GM21717 (cell line): ENCODE results near the gene SYK.

Experiments used
- ATAC-seq: cut with Tn5 transposase; IDR thresholded peaks from one replicate; pipeline ENCODE4 v1.9.1; 2021; ENCODE audit warnings: mild to moderate bottlenecking, moderate library complexity; ENCODE audit not compliant: unreplicated experiment

SYK gene

DNA sequence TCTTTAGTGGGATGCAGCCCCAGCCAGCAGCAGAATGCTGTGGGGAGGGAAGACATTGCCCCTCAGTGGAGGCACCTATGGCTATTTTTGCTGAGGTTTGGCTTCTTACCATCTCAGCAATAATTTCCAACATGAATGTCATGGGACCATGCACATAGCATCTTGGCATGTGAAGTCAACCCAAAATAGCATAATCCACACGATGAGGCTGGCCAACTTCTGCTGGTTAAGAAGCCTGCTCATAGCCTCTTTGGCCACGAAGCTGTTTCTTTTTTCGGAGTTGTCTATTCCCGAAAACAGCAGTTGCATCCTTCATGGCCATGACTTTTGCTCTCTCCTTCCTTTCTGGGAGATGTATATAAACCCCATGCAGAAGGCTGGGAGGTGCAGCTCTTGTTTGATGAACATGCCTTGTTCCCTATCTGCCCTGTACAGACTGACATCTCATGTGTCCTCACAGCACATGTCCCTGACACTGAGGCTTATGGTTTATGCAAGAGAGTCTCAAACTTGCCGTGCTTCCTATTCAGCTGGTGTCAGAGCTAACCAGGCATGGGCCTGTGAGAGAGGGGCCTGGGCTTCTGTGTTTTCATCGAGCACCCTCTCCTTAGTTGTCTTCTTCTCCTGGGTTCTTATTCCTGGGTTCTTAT lies 45.3 kb downstream of the SYK start:
- ATAC-seq: no peak

DNA sequence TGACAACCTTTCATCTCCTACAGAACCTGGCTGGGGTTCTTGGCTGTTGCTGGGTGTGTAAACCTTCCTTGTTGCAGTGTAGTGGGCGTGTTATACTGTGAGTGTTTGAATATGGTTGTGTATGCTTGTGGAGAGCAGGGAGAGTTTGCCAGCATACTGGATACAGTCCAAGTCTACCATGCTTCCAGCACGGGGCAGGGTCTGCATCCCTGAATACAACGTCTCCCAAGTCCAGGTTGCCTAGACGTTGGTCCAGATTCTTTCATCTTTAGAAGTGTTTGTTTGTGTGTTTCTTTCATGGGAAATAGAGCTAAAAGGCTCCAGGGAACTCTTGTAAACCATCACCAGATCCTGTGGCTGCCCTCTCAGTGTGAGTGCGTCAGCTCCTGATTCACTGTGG lies 46.4 kb downstream of the SYK start:
- ATAC-seq: no peak

DNA sequence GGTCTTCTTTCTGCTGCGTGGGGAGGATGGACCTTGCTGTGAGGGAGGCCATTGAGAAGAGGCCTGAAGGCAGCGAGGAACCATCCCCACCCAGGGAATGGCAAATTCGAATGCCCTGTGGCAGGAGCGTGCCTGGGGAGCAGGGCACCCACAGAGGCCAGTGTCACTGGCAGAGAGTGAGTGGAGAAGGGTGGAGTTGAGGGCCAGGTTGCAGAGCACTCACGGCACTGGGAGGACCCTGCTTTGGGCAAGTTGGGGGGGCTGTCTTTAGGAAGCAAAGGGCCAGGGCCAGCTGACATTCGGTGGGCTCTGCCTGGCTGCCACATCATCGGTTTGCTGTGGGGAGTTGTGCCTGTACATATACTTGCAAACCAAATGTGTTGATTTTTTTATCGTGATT lies 47.2 kb downstream of the SYK start:
- no peak for ATAC-seq

DNA sequence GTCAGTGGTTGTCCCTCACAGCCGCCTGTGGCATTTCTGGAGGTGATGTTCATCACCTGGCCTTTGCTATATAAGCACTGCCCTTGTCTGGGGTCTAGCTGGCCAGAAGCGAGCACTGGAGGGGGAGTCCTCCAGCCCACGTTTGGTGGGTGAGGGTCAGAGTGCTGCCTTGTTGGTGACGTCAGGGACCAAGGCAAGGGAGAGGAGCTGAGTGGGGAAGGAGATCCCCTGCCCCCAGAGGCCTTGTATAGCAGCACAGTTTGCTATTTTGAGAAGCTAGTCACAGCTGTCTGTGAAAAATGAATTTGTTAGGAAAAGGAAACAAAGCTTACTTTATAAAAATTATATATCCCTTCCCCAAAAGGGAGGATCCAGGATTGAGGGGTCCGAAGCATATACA lies 49.8 kb downstream of the SYK start:
- ATAC-seq: no peak

DNA sequence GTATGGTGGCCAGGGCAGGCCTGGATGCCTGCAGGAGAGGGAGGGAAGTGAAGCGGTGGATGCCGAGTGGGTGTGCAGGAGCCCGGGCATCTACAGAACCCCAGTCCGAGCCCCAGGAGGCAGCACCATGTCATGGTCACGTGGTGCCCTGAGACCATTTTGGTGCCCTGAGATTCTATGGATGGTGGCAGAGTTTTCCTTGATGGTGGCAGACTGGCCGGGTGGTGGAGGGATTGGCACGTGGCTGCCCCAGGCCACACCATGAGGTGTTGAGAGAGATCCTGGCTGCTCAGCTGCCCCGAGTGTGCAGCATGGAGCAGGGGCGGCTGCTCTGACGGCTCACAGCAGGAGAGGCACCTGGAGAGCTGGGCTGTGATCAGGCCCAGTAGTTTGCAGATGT lies 52.3 kb downstream of the SYK start:
- no peak for ATAC-seq

DNA sequence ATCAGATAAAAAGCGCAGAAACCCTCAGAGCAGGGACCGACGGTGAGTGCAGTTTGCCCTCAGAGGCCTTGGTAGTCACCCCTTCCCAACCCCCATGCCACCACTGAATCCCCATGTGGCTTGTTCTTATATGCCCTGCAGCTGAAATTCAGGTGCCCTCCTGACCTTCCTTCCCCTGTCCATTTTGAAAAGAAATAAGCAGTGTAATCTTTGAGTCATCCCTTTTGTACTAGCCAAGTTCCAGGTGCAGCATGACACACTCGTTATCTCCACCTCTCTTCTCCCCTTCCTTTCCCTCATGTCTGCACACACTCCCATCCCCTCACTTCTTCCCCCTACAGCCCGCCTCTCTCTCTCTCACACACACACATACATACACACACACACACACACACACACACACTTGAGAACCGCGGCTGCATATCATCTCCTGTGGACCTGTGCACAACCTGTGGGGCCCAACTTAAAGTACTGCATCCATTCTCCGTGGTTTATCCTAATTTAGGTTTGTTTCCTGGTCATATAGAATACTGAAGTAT lies 53.1 kb downstream of the SYK start:
- ATAC-seq: no peak

DNA sequence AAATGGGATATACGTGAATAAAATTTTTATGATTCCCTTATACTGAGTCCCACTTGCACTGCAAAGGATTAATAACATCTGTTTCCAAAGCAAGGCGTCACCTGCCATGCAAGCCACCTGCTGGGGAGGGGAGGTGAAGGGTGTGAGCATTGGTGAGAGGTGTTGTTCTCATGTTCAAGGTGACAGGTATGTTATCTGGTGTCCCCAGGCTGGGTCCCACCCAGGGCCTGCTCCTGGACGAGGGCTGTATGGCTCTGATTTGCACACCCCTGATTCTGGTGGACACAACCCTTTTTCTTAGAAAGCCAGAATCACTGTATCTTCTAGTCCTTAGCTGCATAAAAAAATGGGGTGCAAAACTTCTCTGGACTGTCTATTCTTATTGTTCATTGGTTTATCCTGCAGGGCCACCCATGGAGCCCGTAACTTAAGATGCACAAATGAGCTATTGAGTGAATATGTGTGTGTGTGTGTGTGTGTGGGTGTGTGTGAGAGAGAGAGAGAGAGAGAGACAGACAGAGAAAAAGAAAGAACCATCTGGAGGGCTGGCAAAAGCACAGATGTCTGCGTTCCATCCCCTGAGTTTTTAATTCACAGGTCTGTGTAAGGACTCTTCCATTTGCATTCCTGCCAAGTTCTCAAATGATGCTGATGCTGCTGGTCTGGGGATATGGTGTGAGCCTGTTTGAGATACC lies 53.7 kb downstream of the SYK start:
- no peak for ATAC-seq

DNA sequence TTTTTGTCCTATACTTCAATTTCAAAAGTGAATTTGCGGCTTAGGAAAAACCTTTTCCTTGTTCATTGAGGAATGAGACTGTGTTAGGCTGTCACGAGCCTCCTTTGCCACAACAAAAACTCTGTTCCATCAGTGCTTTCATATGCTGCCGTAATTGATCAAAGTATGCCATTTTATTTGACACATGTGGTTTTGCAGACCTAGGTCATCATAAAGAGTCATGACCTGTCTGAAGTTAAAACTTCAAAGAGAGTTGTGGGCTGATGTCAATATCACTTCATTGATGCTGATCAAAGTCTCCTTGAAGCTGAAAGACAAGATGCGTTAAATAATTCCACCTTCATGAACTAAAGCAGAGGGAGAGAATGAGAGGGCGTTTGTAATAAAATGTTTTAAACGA lies 55.5 kb downstream of the SYK start:
- ATAC-seq: no peak

DNA sequence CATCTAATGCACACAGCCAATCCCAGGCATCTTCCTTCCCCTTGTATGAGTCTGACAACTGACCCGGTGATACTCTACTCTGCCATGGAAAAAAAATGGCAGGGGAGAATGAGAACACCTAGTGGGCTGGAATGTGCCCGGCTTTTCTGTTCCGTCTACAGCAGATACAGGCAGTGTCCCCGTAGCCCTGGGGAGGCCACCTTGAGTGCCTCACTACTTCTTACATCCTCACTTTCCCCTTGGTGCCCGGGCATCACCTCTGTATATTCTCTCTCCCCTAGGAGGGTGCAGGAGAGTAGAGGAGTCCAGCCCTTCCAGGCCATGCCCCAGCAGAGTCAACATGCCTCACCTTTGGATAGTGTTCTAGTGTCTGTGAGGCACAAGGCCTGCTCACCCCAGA lies 56.2 kb downstream of the SYK start:
- ATAC-seq: no peak

DNA sequence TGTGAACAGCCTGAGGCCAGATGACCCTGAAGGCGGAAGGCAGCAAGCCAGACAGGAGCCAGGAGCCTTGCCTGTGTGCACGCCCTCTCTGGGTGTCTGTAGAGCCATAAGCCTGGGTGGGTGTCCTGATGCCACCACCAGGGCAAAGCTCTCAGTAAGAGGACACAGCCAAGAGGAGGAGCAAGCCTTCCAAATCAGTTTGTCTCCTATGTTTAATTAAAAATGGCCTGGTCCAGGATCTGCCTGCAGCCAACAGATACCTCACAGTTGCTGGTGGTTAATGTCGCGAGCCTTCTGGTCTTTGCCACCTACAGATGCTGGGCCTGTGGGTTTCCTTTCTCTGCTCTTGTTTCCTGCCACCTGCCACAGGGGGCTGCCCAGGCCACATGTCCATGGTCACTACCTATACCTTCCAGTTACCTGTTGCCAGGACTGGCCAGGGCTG lies 56.9 kb downstream of the SYK start:
- ATAC-seq: no peak

DNA sequence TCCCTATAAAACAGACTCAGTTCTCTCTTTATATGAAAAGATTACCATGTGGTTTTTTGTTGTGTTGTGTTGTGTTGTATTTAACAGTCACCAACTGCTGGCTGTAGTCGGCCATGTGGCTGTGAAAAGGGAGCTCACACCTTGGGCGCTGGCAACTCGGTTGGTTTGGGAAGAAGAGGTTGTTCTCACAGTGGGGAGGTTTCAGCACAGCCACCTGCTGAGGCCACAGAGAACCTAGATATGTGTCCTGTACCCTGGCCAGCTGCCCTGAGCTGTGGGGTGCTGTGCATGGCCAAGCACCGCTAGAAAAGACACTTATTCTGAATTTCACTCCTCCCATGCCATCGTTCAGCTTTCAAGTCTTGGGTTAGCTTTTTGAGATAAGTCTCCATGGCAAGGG lies 58.8 kb downstream of the SYK start:
- no peak for ATAC-seq

DNA sequence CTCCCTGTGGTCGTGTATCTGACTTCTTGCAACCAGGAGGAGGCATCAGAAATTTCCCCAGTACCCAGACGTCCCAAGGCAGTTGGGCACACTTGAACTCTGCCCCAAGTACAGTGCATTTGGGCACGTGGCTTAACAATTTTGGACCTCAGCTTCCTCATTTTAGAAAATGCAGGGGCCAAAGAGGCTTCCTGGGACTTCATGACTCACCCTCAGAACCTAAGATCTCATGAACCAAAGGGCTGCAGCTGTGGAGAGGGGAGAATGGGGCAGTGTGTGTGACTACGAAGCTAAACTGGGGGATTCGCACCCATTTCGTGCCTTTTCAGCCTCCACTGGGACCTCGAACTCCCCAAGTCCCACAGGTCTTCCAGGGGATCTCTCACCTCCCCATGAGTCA lies 59.2 kb downstream of the SYK start:
- ATAC-seq: no peak

DNA sequence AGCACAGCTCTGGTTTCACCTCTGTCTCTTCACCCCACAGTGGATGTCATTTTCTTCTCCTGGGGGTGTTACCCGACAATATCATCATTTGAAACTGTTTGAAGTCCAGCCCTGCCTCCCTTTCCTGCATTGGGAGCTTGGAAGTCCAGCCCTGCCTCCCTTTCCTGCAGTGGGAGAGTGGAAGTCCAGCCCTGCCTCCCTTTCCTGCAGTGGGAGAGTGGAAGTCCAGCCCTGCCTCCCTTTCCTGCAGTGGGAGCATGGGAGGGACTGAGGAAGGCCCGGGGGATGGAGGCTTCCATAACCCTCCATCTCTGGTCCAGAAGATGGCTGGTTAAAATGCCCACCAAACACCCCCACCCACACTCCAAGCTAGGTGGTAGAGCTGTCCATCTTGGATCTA lies 59.8 kb downstream of the SYK start:
- no peak for ATAC-seq

DNA sequence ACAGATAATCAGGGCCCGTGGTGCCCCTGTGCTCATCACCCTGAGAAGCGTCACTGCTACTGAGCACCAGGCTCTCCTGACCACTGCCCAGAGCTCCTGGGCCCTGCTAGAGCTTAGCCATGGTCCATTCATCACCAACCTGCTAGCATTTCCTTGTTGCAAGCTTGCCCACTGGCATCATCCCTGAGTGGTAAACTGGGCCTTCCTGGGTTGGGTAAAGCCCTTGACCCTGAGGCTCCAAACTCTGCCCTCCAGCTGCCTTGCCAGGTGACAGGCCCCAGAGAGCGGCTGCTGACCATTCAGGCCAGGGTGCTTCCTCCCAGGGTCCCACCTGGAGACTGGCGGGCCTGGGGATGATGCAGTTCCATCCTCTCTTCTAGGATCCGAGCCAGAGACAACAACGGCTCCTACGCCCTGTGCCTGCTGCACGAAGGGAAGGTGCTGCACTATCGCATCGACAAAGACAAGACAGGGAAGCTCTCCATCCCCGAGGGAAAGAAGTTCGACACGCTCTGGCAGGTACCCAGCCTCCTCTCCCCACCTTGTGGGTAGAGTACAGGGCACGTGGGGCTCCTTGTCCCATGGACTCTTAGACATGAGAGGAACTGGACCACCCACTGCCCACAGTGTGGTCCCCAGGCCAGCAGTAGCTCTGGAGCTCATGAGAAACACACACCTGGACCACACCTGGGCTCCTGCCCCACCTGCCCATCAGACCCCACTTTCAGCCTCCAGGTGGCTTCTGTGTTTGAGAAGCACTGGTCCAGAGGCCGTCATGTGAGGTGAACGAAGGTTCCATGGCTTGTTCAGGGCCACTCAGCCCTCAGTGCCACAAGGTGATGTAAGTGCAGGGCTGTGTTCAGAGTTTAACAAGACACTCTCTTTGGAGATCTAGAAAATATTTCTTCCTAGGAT lies 60.5 kb downstream of the SYK start:
- ATAC-seq: no peak

DNA sequence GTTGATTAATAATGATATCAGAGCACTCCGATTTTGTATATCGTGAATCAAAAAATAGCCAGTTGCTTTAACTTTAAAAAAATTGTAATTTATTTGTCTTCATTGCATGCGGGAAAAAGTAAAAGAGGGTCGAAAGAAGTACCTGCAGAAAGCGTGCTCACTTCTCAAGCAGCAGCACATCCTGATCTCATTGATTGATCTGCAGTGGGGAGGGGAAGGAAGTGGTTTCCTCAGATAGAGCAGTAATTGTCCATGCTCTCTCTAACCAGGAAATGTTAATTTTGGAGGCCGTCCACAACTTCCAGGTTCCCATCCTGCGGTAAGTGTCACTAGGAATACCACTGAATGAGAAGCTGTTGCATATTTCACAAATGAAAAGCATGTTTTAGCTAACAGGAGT lies 63.2 kb downstream of the SYK start:
- no peak for ATAC-seq

DNA sequence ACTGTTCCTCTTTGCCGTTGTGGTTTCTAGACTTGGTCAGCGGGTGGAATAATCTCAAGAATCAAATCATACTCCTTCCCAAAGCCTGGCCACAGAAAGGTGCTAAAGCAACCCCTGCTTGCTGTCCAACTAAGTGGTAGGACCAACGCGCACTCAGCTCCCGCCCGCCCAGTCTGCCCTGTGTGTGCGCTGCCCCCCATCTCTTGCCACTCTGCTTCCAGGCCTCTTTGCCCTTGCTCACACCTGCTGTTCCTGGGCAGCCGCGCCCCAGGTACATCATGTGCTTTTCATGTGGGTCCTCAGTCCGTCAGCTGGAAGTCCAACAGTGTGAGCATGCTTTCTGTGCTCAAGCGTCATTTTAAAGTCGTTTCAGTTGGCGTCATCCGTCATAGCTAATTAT lies 65.5 kb downstream of the SYK start:
- ATAC-seq: no peak

DNA sequence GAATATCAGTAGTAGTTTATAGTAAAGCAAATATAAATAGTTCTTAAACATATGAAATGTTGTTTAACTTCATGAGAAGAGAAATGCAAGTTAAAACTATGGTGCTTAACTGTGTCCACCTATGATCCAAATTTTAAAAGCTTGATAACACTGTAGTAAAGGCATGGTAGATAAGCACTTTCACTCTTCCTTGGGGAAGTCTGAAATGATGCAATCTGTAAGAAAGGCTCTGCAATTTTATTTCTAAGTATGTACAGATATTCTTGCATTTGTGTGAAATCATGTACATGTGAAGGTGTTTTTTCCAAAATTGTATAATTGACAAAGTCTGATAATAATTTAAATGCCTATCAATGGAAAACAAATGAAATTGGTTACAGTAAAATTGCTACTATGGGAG lies 66.9 kb downstream of the SYK start:
- ATAC-seq: no peak

DNA sequence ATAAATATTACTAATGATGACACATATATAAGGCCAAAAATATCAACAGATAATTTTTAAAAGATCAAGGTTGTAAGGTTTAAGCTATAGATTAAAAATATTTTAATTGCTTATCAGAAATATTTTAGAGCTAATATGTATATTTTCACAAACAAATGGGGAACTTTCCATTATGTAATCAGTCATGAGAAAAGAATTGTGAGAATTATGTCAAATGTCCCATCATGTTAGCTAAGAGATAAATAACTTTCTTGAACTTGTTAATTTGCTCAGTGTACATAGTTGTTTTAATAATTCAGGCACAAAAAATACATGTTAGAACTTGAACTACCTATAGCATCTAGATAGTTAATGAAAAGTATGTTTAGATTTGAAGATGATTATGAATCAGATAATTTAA lies 67.7 kb downstream of the SYK start:
- no peak for ATAC-seq

DNA sequence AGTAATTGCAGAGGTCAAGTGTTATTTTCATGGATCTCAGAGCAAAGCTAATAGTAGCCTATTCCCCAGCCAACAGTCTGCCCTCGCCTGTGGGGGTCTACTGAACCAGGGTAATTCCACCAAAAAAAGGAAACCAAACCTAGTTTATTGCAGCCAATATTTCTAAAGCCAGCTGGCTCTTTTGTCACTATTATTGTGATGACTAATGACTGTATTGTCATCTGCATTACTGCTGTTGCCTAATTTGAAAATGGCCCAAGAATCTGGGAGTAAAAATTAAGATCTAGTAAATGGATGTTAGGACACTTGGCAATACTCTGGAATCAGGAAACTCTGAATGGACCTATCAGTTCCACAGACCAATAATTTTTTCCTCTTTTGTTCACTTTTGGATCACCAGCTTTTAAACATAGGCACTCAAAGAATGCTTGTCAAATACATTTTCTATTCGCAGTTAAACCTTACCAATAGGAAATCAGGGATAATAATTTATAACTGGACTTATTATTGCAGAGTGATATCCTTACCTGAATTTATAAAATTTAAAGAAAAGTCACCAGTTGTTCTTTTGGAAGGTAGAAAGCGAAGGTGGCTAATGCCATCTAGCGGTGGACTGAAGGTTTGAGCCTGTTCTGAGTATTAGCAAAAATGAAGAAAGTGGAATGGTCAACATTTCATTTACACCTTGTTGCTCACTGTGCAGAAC lies 69.2 kb downstream of the SYK start:
- ATAC-seq: no peak

DNA sequence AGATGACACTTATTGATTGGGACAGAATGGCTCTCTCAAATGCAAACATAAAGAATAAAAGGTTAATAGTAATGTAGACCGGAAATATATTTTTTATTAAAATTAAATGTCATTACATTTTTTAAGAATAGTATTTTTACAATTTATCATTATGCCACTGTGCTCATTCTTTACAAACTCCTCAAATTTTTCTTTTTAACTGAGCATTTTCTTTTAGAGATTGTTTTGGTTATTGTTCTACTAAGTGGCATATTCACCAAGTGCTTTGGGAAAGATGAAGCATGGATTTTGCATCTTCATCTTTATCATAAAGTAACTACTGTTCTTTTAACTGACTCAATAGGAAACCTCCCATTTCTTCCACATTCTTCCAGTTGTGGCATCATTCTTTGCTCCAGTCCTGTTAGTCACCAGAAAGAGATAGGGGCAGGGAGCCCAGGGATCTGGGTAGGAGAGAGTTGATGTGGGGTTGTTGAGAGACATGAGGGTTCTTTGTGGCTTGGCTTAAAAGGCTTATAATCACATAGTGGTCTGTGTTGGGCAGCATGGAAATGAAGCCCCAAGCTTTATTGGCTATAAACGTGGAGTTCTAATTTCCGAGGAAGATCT lies 69.8 kb downstream of the SYK start:
- no peak for ATAC-seq
